IMR-90 (cell line): ENCODE results near the gene ANKRD65. TPM values are rescaled to one million over a fixed set of nuclear protein-coding genes. Genes with fewer than 3 reads are reported as not detected.

Experiments
- ATAC-seq: fragments of 200-7000 bp; cut with Tn5 transposase; 2 replicates; pipeline ENCODE4 v1.9.1; 2020; ENCODE audit warnings: low read depth, mild to moderate bottlenecking, moderate library complexity
- BruUV-seq: library from RNA; stranded (reverse); fragments of 400-500 nt; replicated peaks from 2 replicates; lab custom pipeline; 2021; lab: Mats Ljungman, UMichigan
- CTCF ChIA-PET: fragments of 300-600 bp; formaldehyde crosslinking; extraction: SDS; loops from one replicate; lab custom pipeline; 2021; ENCODE audit warnings: antibody characterized with exemption; lab: Yijun Ruan, JAX
- POLR2A ChIA-PET: fragments of 300-600 bp; sonication (Branson Sonifier 250); formaldehyde crosslinking; loops from one replicate; lab custom pipeline; 2022; ENCODE audit warnings: antibody characterized with exemption; ENCODE audit not compliant: unreplicated experiment; lab: Charles Lee
- DNase-seq: peaks from one replicate; pipeline ENCODE4 v3.0.0; 2013
- H2AFZ ChIP-seq: replicated peaks from 2 replicates; pipeline ENCODE3; 2013; ENCODE audit warnings: low read length, mild to moderate bottlenecking; ENCODE audit not compliant: poor library complexity
- H2AK5ac ChIP-seq: 2 replicates; pipeline ENCODE4 v1.6.1; 2013; ENCODE audit warnings: low read depth, low read length, inconsistent platforms
- H2AK9ac ChIP-seq: replicated peaks from 2 replicates; pipeline ENCODE3; 2013; ENCODE audit warnings: mild to moderate bottlenecking, low read depth, low read length, moderate library complexity; ENCODE audit not compliant: poor library complexity
- H2BK120ac ChIP-seq: 2 replicates; pipeline ENCODE4 v1.6.1; 2013; ENCODE audit warnings: low read depth, low read length, inconsistent platforms
- H2BK15ac ChIP-seq: 3 replicates; pipeline ENCODE4 v1.6.1; 2013; ENCODE audit warnings: low read depth, low read length, inconsistent platforms
- H2BK20ac ChIP-seq: 2 replicates; pipeline ENCODE4 v1.6.1; 2013; ENCODE audit warnings: low read depth, mild to moderate bottlenecking, inconsistent platforms, low read length, moderate library complexity
- H2BK5ac ChIP-seq: 2 replicates; pipeline ENCODE4 v1.6.1; 2013; ENCODE audit warnings: mild to moderate bottlenecking, low read depth, low read length, inconsistent platforms; ENCODE audit not compliant: poor library complexity, severe bottlenecking
- H3K14ac ChIP-seq: replicated peaks from 2 replicates; pipeline ENCODE4 v1.6.1; 2013; ENCODE audit warnings: low read depth, low read length, inconsistent platforms
- H3K18ac ChIP-seq: 2 replicates; pipeline ENCODE4 v1.6.1; 2013; ENCODE audit warnings: low read depth, low read length, control low read depth
- H3K23ac ChIP-seq: 2 replicates; pipeline ENCODE4 v1.6.1; 2013; ENCODE audit warnings: low read depth, low read length, inconsistent platforms
- H3K27ac ChIP-seq: 2 replicates; pipeline ENCODE4 v1.5.1; 2013; ENCODE audit warnings: mild to moderate bottlenecking, control low read depth, low read length; ENCODE audit not compliant: insufficient read depth
- H3K27me3 ChIP-seq: 2 replicates; pipeline ENCODE4 v1.6.1; 2013; ENCODE audit warnings: low read length; ENCODE audit not compliant: control insufficient read depth, insufficient read depth
- H3K36me3 ChIP-seq: 2 replicates; pipeline ENCODE4 v1.6.1; 2013; ENCODE audit warnings: low read length, mixed read lengths; ENCODE audit not compliant: control insufficient read depth, insufficient read depth
- H3K4ac ChIP-seq: 2 replicates; pipeline ENCODE4 v1.6.1; 2013; ENCODE audit warnings: low read depth, low read length, inconsistent platforms
- H3K4me1 ChIP-seq: 2 replicates; pipeline ENCODE4 v1.6.1; 2013; ENCODE audit warnings: low read length, mixed read lengths; ENCODE audit not compliant: control insufficient read depth, insufficient read depth
- H3K4me2 ChIP-seq: 2 replicates; pipeline ENCODE4 v1.6.1; 2013; ENCODE audit warnings: low read depth, mild to moderate bottlenecking, control low read depth, low read length, moderate library complexity
- H3K4me3 ChIP-seq: 2 replicates; pipeline ENCODE4 v1.5.1; 2013; ENCODE audit warnings: low read depth, mild to moderate bottlenecking, control low read depth, low read length, moderate library complexity; ENCODE audit not compliant: insufficient read depth
- H3K56ac ChIP-seq: 2 replicates; pipeline ENCODE4 v1.6.1; 2013; ENCODE audit warnings: low read length, inconsistent platforms; ENCODE audit not compliant: insufficient read depth; ENCODE audit errors: extremely low read depth
- H3K79me1 ChIP-seq, 2 experiments: 2 replicates each; pipeline ENCODE4 v1.6.1; 2013; ENCODE audit warnings: low read length in 2 of 2, inconsistent platforms in 1 of 2, low read depth in 1 of 2
- H3K9ac ChIP-seq: 2 replicates; pipeline ENCODE4 v1.6.1; 2013; ENCODE audit warnings: low read depth, low read length, control low read depth
- H3K9me1 ChIP-seq: 2 replicates; pipeline ENCODE4 v1.6.1; 2013; ENCODE audit warnings: low read length, inconsistent platforms; ENCODE audit not compliant: insufficient read depth
- H3K9me3 ChIP-seq: 2 replicates; pipeline ENCODE4 v1.6.1; 2013; ENCODE audit warnings: low read length; ENCODE audit not compliant: control insufficient read depth, insufficient read depth
- H4K20me1 ChIP-seq: 2 replicates; pipeline ENCODE4 v1.6.1; 2013; ENCODE audit warnings: low read length, inconsistent platforms; ENCODE audit not compliant: insufficient read depth
- H4K5ac ChIP-seq: 2 replicates; pipeline ENCODE4 v1.6.1; 2013; ENCODE audit warnings: mild to moderate bottlenecking, low read depth, low read length, control low read depth
- H4K8ac ChIP-seq, 2 experiments: 2 replicates each; pipeline ENCODE4 v1.6.1; 2013; ENCODE audit warnings: low read depth in 2 of 2, low read length in 2 of 2, control low read depth in 1 of 2, inconsistent platforms in 1 of 2
- H4K91ac ChIP-seq: 2 replicates; pipeline ENCODE4 v1.6.1; 2013; ENCODE audit warnings: low read depth, low read length, inconsistent platforms; ENCODE audit not compliant: insufficient read depth
- BHLHE40 ChIP-seq: fragments of 150-350 bp; IDR thresholded peaks from 2 replicates; pipeline ENCODE4 v1.6.1; 2016; ENCODE audit warnings: mild to moderate bottlenecking, low read depth, low read length
- CHD1 ChIP-seq: IDR thresholded peaks from 2 replicates; pipeline ENCODE4 v1.6.1; 2012; ENCODE audit warnings: low read depth, low read length, improper control_type of control experiment
- FOS ChIP-seq: fragments of 150-350 bp; IDR thresholded peaks from 2 replicates; pipeline ENCODE4 v1.6.1; 2016; ENCODE audit warnings: low read depth, low read length
- MAFK ChIP-seq: IDR thresholded peaks from 2 replicates; pipeline ENCODE4 v1.6.1; 2012; ENCODE audit warnings: low read depth, low read length, improper control_type of control experiment
- MAZ ChIP-seq: IDR thresholded peaks from 2 replicates; pipeline ENCODE4 v1.6.1; 2012; ENCODE audit warnings: low read depth, mild to moderate bottlenecking, low read length, improper control_type of control experiment, moderate library complexity, borderline replicate concordance
- RAD21 ChIP-seq: IDR thresholded peaks from 2 replicates; pipeline ENCODE4 v1.6.1; 2012; ENCODE audit warnings: low read length, improper control_type of control experiment
- RFX5 ChIP-seq: IDR thresholded peaks from 2 replicates; pipeline ENCODE4 v1.8.0; 2012; ENCODE audit warnings: low read depth, mild to moderate bottlenecking, low read length, moderate library complexity
- SMC3 ChIP-seq: fragments of 150-350 bp; IDR thresholded peaks from 2 replicates; pipeline ENCODE4 v1.6.1; 2016; ENCODE audit warnings: low read depth, mild to moderate bottlenecking, antibody characterized with exemption, low read length, moderate library complexity
- WGBS, 2 experiments: methylation state at CpG; one replicate each; pipeline versions ENCODE4 v1.1.5 to v1.1.7; 2013; ENCODE audit warnings: missing lambda C conversion rate in 2 of 2; ENCODE audit not compliant: insufficient read length in 1 of 2; ENCODE audit errors: extremely low coverage in 2 of 2; 5-methylcytosine and 5-hydroxymethylcytosine counted together
- dilution Hi-C: fragments of 300-500 bp; cut with HindIII; formaldehyde crosslinking; loops from one replicate; pipeline ENCODE4 v1.14.3; 2018; ENCODE audit warnings: low sequenced_read_pairs; ENCODE audit not compliant: unreplicated experiment
- in situ Hi-C: fragments of 300-500 bp; cut with MboI; formaldehyde crosslinking; loops from 3 replicates; pipeline ENCODE4 v1.14.3; 2019; ENCODE audit warnings: low sequenced_read_pairs, inconsistent platforms, mixed read lengths
- intact Hi-C: fragments of 100-400 bp; cut with micrococcal nuclease; formaldehyde crosslinking; loops from 2 replicates; pipeline ENCODE4 v1.10.0; 2022
- polyA plus RNA-seq, 3 experiments: library from polyadenylated mRNA; depleted of rRNA; stranded (reverse); fragments of >200 nt; gene quantifications; 2 replicates each; pipeline ENCODE4 v1.2.3, GENCODE V29; 2012; ENCODE audit warnings: low replicate concordance in 1 of 3
- total RNA-seq: library from RNA; depleted of rRNA; stranded (reverse); fragments of >200 nt; gene quantifications from 2 replicates; pipeline ENCODE4 v1.2.3, GENCODE V29; 2012

ANKRD65 gene
- total and polyA plus RNA-seq, 2 of the 4 experiments (the other 2 are of a cell fraction) = 0.09 TPM; not detected in 1

DNA sequence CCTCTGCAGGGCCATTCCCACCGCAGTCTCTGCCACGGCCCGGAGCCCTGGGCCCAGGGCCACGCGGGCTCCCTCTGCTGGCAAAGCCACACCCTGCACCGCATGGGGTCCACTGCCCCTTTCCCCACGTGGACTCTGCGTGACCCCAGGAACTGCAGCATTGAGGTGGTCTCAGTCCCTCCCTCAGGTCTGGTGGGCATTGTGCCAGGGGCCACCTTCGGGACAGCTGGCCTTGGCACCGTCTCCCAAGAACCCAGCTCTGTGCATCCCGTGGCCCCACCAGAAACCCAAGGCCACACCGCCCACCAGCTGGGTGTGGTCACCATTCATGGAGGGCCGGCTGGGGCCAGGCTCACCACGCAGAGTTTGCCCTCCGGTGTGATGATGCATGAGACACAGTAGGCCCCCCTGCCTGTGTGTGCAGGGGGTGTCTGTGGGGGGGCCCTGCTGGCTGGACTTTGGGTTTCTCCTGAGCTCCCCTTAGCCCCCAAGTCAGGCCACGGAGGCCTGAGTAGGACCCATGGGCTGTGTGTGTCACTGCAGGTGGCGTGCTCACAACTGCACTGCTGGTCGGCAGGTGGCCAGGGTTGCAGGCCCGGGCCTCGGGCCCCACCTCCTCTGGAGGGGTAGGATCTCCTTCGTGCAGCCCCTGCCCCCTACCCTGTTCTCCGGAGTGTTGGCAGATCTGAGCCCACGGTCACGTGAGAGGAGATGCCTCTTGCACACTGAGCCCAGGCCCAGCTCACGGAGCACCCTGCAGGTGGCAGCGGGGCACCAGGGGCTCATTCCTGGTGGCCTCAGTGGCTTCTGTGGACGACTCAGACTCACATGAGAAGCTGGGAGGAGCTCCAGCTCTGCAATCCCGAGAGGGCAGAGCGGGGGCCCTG, 20.2 kb upstream of the ANKRD65 start (continued):
- no peak for TF ChIP-seq MAZ
- no peak for TF ChIP-seq FOS
- TF ChIP-seq RFX5 = no peak

DNA sequence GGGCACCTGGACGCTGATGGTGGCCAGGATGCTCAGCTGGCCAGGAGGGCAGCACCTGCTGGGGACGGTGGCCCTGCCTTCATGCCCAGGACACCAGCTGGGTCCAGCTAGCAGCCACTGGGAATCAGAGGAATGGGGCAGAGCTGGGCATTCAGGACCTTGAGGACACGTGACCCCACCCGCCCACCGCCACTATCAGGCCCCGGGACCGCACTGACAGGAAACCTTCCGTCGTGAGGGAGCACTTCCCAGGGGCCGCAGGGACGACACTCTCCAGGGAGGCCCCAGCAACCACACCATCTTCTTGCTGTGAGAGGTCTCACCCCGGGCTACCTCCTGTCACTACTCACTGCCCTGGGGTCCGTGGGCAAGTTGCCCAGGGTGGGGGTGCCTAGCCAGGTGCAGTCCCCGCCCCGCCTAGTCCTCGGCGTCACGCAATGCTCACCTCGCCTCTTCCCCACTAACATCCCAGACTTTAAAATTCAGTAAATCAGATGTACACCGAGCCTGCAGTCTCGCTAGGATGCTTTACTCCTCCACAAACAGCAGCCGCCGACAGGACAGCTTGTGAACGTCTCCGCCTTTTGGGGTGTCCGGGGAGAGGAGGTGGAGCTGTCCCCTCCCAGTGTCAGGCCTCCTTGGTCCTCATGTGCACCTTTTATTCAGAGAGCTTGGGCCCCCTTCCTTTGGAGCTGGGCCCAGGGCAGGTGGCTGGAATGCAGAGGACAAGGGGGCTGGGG, 19.4 kb upstream of the ANKRD65 start:
- H2AK5ac ChIP-seq = no peak overlapping the region
- no peak overlapping the region for H3K18ac ChIP-seq
- H3K4me3 ChIP-seq = no peak overlapping the region
- CTCF ChIA-PET = interaction anchor here (1.4 to 2.1 kb wide), 3 partner anchors 10 to 40 kb away, joined by 4 to 6 read pairs (median 6); partner anchors contain the start of gene ATAD3C
- H3K36me3 ChIP-seq = no peaks in the 10 kb centered on the region
- H2BK120ac ChIP-seq = no peak overlapping the region
- H3K23ac ChIP-seq = no peak overlapping the region
- 0 out of 2 replicates have a peak, but pooled peaks cover 2% of the 10 kb centered on the region for H3K9me1 ChIP-seq
- H3K4me2 ChIP-seq = no peak overlapping the region
- H3K4ac ChIP-seq = no peak overlapping the region
- H4K20me1 ChIP-seq = no peaks in the 10 kb centered on the region
- DNase-seq (no peak), ATAC-seq (no peak)
- H2BK20ac ChIP-seq = no peak overlapping the region
- no peak overlapping the region for H4K8ac ChIP-seq
- intact Hi-C loops = loop anchor here (5.0 kb wide), 1 partner anchor 33 kb away; the partner anchor contains the start of gene MRPL20
- H3K9me3 ChIP-seq = no peaks in the 10 kb centered on the region
- no peak overlapping the region for H4K91ac ChIP-seq
- TF ChIP-seq SMC3 (no peak), RAD21 (no peak), CHD1 (no peak), BHLHE40 (no peak), RFX5 (no peak), MAFK (no peak)
- H3K27ac ChIP-seq = no peak overlapping the region
- no peak overlapping the region for H3K56ac ChIP-seq
- no peak overlapping the region for H2BK5ac ChIP-seq
- H2AFZ ChIP-seq = peak overlapping the region; percentile 78
- 0 out of 4 replicates have a peak, but pooled peaks cover 0 to 3% of the 10 kb centered on the region in 2 experiments for H3K79me1 ChIP-seq
- H3K27me3 ChIP-seq = peaks cover 2% of the 10 kb centered on the region; the same call in 1 of the 2 replicates
- no peak overlapping the region for H2BK15ac ChIP-seq
- dilution Hi-C loops = no loop called here
- in situ Hi-C loops = no loop called here
- WGBS, 2 experiments = 94% methylated on average over 7 of the region's 26 CpGs; no CpG with 5 or more reads in 1 of the 2 experiments
- 0 out of 2 replicates have a peak, but pooled peaks cover 2% of the 10 kb centered on the region for H3K4me1 ChIP-seq
- POLR2A ChIA-PET = no interaction called here
- BruUV-seq = no TSS peak
- no peak overlapping the region for H4K5ac ChIP-seq
- H2AK9ac ChIP-seq = peak overlapping the region; percentile 21
- no peak overlapping the region for H3K9ac ChIP-seq
- H3K14ac ChIP-seq = no peak overlapping the region
